Fibroblast of skin of scalp (primary cell): ENCODE data around the gene CYTH3.

Experiments used
- DNase-seq: peaks from one replicate; pipeline ENCODE4 v3.0.0-alpha.2; 2013

CYTH3 gene

DNA sequence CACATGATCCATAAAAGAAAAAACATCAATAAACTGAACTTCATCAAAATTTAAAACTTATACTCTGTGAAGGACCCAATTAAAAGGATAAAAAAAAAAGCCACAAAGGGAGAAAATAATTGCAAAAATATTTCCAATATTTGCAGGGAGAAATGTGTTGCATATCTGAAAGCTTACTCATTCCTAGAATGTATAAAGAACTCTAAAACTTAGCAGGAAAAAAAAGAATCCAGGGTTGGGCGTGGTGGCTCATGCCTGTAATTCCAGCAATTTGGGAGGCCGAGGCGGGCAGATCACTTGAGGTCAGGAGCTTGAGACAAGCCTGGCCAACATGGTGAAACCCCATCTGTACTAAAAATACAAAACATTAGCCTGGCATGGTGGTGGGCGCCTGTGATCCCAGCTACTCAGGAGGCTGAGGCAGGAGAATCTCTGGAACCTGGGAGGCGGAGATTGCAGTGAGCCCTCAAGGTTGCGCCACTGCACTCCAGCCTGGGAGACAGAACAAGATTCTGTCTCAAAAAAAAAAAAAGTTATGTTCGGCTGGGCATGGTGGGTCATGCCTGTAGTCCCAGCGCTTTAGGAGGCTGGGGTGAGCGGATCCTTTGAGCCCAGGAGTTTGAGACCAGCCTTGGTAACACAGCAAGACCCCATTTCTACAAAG lies 11.1 kb upstream of the CYTH3 start:
- peak; percentile 95 for DNase-seq

DNA sequence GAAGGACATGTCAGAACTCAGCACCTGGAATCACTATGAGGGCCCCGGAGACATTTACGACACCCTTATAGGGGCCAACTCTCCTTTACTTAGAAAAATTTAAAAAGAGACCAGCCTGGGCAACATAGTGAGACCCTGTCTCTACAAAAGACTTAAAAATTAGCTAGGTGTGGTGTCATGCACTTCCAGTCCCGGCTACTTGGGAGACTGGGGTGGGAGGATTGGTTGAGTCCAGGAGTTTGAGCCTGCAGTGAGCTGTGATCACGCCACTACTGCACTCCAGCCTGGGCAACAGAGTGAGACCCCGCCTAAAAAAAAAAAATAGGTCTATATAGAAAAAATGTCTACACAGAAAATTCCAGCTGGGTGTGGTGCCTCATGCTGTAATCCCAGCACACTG lies 7.5 kb upstream of the CYTH3 start:
- DNase-seq: peak; percentile 44

- no peak for DNase-seq
Measured at GRCh38 chr7:6279341-6279740, 6.9 kb upstream of the CYTH3 start.

DNA sequence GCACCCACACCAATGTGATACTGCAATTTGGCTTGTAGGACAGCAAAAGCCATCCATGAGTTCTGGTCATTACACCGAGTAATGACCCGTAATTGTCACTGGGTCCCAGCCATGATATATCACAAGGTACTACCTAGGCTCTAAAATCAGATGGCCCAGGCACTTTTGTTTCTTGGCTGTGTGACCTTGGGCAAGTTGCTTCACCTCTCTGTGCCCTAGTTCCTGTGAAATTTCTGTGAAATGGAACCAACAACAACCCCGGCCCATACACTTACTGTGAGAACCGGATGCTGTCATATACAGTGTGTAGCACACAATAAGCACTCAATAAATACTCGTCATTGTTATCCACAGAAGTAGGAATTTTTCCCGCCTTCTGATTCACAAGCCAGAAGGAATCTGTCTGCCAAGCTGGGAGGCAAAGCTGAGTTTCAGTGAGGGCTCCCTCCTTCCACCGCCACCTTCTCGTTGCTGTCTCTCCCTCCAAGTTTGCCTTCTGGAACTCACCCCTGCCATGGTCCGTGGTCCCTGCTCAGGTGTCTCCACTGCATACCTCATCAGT lies 6.4 kb upstream of the CYTH3 start:
- peak; percentile 61 for DNase-seq

- DNase-seq: no peak
Measured at GRCh38 chr7:6277476-6277875, 5.1 kb upstream of the CYTH3 start.

DNA sequence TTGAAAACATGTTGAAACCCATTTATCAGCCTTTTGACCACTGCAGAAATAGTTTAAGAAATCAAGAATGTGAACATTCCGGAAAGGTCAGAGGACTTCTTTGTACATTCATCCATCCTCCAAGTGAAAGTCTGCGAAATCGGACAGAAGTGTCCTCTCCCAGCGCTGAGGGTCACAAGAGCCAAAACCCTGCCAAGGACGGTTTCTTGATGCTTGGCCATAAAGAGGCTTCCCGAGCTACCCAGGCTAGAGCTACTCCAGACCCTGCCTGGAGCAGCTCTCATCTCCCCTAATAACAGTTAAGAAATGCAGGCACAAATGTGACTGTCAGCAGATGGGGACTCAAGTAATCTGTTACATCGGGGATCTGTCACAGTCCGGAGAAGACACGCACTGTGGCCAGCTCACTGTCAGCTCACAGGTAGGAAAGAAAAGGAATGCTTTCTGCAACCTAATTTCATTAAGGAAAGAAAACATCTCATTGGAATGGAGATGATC lies 4.5 kb upstream of the CYTH3 start:
- peak; percentile 30 for DNase-seq

- DNase-seq: peak; percentile 77
Measured at GRCh38 chr7:6274743-6275142, 2.3 kb upstream of the CYTH3 start.

DNA sequence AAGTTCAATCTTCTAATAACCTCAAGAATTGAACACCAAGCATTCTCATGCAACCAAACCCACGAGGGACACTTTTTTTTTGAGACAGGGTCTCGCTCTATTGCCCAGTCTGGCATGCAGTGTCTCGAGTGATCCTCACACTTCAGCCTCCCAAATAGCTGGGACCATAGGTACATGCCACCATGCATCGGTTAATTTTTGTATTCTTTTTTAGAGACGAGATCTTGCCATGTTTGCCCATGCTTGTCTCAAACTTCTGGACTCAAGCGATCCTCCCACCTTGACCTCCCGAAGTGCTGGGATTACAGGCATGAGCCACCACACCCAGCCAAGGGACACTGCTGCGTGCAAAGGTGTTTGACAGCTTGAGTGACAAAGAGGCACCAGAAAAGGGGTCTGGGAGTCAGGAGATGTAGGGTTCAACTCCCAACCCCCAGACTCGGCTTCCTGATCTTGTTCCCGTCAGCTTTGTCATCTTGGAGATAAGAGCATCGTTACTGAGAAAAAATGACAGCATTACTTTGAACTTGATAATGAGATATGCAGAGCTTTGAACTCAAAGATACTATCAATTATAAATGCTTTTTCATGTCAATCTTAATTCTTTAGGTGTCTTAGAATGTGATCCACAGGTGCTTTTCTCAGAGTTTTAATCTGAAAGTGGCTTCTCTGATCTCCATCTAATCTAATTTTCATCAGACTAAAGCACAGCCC lies 1.6 kb upstream of the CYTH3 start:
- DNase-seq: no peak

DNA sequence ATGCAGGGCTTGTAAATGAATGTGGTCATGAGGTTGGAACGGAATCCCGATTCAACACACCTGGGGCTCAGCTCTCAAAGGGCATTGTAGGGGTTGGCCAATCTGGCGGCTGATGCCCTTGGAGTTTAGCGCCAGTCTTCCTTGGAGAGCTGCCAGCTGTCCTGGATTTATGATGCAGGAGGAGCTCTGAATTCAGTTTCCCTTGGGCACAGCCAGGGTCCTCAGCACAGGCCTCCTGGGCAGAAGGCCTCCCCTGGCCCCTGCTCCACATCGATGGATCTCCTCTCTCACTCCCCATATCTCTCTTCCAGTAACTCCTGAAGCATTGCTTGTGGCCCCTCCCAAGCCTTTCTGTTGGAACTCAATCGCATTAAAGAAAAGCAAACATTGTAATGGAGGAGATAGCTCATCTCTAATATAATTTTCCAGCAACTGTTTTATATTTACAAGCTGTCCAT lies 985 bp upstream of the CYTH3 start:
- no peak for DNase-seq

- DNase-seq: no peak
Measured at GRCh38 chr7:6271694-6272440, 557 bp downstream of the CYTH3 start.

- peak; percentile 65 for DNase-seq
Measured at GRCh38 chr7:6271060-6271658, 1.3 kb downstream of the CYTH3 start.

GRCh38 chr7:6269527-6269926 lies 2.9 kb downstream of the CYTH3 start:
- no peak for DNase-seq

DNA sequence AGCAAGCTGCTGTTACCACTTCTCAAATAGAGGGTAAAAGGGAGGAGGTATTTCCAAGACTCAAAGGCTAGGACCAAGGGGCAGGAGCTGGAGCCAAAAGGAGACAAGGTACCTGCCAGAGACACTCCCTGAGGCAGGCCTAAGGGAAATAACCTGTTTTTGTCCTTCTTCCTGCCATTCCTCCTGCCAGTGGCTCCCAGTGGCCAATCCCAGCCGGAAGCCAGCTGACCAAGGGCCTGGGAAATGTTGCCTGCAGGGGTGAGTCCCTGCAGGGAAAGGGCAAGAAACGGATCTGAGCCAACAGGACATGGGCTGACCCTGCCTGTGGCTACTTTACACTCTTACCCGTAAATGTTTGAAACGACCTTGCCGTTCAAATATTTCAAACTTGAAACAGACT lies 3.5 kb downstream of the CYTH3 start:
- no peak for DNase-seq

DNA sequence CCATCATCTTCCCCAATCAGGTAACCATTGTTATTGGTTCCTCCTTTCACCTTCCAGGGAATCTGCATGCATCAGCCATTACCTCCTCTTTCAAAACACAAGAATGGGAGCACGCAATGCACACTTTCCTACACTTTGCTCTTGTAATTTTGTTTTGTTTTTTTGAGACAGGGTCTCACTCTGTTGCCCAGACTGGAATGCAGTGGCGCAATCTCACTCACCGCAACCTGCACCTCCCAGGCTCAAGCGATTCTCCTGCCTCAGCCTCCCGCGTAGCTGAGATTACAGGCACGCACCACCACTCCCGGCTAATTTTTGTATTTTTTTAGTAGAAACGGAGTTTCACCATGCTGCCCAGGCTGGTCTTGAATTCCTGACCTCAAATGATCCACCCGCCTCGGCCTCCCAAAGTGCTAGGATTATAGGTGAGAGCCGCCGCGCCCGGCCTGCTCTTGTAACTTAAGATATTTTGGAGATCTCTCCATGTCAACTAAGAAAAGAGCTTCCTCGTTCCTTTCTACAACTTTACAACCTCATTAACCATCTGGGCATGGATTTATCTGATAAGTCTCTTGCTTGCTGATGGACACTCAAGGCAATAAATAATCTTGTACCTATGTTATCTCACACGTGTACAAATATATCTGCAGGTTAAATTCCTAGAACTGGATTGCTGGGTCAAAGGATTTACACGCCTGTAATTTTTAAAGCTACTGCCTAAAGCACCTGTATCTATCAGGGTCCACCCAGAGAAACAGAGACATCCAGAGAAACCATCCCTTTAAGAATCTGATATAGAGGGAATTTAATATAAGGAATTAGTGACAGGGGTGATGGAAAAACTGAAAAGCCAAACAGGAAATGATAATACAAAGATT lies 4.2 kb downstream of the CYTH3 start:
- DNase-seq: no peak

- DNase-seq: no peak
Measured at GRCh38 chr7:6266699-6267098, 5.7 kb downstream of the CYTH3 start.

- no peak for DNase-seq
Measured at GRCh38 chr7:6262221-6262620, 10.2 kb downstream of the CYTH3 start.

- DNase-seq: no peak
Measured at GRCh38 chr7:6261699-6262098, 10.7 kb downstream of the CYTH3 start.

GRCh38 chr7:6260291-6261187 lies 11.9 kb downstream of the CYTH3 start:
- peak; percentile 88 for DNase-seq

GRCh38 chr7:6259257-6259656 lies 13.2 kb downstream of the CYTH3 start:
- no peak for DNase-seq

DNA sequence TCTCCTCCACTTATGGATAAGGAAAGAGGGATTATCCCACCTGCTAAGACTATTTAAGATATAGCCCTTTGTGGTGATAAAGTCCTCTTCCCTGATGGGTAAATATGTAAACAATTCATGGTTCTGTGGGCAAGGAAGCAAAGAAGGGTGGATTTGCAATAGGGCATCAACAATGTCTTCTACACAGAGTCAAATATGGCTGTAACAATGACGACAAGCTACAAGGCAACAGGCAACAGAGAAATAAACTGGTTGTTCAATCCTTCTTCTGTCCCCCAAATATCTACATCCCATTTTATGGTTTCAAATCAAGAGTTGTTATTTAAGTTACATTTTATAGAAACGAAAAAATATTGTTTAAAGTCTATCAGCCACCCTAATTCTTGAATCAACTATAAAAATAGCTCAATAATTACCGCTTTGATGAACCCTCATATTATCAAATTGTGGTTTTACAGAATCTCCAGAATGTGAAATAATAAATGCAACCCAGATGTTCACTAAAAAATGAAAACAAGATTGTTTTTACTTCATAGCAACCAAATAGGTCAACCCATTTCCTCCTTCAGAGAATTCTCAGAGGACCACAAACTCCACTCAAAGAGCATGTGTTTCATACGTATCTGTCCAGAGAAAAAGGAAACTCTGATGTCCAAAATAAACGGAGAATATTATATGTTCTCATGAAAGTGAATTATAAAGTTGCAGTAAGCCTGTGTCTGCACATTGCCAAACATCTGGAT lies 13.8 kb downstream of the CYTH3 start:
- peak; percentile 89 for DNase-seq
